Measurements from ENCODE around the gene MAP6.

Gene MAP6

DNA sequence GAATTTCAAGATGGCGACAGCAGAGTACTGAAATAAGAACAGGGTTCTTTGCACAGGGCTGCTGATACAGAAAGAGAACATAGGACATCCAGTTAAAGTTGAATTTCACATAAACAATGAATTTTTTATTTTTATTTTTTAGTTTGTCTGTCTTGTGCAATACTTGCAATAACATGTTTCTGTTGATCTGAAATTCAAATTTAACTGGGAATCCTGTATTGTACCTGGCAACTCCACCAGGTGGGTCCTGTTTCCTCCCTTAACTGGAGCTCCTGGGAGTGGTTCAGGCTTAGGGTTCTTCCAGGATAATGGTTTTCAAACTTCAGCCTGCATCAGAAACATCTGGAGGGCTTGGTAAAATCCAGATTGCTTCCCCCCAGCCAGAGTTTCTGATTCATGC lies 121.7 kb downstream of the MAP6 start:
- no peak for DNase-seq

DNA sequence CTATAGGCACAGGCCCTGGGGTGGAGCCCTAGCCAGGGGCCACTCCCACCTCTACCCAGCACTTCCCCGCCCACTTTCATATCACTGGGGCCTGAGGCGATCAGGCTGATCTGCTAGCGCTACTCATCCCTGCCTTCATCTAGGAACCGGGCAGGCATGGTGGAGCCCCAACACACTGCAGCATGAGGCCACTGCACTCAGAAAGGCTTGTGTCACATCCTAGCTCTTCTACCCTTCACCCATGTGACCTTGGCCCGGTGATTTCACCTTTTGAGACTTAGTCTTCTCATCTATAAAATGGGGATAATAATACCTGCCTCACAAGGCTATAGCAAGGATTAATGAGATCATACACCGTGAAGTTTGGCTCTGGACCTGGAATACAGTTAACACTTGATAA lies 125.0 kb downstream of the MAP6 start:
- no peak for DNase-seq

DNA sequence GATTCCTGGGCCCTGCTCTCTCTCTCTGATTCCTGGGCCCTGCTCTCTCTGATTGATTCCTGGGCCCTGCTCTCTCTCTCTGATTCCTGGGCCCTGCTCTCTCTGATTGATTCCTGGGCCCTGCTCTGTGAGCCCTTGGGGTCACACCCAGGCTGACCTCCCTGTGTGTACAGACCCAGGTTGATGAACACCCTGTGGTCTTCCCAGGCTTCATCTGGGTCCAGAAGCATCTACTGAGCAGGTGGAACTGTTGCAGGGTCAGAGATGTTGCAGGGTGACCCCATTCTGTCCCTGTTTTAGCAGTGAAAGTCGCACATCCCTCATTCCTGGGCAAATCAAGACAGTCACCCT lies 126.8 kb downstream of the MAP6 start:
- DNase-seq = no peak

DNA sequence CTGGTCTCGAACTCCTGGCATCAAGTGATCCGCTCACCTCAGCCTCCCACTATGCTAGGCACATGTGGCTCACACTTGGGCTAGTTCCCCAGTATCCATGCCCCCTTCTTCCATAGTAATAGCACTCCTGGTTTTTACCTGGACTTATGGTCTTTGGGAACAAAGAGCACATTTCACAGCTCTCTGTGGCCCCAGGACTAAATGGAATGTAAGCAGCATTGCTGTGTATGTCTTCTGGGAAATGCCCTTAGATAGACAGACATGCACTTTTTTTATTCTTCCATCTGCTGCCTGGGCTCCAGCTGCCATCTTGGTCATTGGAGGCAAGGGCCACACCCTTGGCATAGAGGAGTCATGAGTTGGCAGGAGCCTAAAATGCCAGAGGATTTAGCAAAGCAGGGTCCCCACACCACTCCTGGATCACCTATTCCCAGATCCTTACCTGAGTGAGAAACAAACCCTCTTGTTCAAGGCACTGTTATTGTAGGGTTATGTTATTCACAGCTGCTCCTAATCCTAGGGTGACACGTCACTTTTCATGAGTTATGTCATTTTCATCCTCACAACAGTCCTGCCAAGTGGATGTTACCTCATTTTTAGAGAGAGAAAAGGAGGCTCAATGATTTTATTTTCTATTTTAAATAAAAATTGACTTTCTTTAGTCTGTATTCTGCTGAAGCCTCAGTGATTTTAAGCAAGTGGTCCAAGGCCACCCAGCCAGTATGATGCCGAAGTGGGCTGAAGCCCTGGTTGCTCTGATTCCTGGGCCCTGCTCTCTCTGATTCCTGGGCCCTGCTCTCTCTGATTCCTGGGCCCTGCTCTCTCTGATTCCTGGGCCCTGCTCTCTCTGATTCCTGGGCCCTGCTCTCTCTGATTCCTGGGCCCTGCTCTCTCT lies 127.4 kb downstream of the MAP6 start:
- DNase-seq = no peak

DNA sequence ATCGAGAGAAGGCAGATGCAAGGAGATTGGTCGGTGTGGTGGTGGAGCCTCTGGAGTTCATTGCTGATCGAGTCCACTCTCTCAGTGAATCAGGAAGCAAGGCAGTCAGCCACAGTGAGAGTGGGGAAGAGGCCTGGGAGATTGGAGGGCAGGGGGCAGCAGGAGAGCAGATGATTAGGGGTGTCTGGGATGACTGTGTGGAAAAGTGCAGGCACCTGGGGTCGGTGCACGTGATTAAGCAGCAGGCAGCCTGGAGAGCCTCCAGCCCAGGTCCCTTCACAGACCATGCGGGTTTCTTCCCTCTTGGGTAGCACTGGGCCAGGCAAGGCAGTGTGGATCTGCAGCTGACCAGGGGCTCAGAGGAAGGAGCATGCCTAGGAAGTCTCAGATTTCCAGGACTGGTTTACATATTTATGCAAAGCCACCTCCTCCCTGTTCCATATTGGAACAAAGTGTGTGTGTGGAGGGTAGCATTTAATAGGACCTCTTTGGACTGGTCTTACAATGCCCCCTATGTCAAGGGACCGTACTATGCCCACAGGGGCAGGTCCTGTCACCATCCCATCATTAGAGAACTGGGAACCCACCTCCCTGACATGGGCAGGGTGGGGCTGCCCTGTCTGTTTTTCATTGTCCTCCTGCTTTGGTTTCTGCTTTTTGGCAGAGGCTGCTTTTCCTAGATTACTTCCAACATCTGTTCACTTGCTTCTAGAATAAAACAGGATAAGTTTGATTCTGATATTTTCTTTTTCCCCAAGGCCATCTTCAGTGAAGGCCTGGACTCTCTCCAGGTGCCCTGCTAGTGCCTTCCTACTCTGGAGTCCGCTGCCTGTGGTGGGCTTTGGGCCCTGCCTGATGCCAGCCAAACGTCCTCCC lies 129.1 kb downstream of the MAP6 start:
- no peak for DNase-seq

DNA sequence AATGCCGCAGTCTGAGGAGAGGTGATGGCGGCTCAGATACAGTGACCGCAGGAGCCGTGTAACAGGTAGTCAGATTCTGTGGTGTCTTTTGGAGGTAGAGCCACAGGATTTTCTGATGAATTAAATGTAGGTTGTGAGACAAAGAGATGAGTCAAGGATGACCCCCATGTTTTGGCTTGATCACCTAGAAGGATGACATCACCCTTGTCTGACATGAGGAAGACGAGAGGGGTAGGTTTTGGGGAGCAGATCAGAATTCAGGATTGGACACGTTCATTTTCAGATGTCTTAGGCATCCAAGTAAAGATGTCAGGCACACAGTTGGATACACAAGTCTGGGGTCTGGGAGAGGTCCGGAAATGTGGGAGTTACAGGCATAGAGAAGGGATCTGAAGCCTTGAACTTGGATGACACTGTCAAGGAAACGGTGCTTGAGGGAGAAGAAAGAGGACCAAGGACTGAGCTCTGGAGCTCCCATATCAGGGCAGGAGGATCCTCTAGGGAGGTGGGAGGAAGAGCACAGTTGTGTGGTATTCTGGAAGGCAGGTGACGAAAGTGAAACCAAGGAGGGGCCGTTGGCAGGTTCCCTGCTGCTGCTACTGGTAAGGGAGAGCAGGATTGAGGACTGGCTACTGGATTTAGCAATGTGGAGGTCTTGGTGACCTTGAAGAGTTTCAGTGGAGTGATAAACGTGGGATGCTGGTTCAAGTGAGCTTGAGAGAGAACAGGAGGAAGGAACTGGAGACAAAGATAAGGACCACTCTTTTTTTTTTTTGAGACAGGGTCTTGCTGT lies 130.5 kb downstream of the MAP6 start:
- DNase-seq = no peak

DNA sequence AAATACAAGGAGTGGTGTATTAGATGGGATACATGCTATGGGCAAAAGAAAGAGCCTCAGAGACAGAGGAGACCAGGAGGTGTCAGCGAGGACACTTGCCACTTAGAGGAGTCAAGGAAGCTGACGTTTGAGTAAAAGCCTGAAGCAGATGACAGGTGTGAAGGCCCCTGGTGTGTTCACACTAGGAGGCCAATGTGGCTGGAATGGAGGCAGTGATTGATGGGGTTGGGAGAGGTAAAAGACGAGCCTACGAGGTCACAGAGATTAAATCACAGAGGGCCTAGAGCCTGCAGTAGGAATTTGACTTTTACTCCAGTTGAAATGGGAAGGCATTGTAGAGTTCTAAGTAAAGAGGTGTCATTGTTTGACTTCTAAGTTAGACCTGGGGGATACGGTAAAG lies 131.1 kb downstream of the MAP6 start:
- no peak for DNase-seq
